ENCODE results near the gene PLCD3.

DNA sequence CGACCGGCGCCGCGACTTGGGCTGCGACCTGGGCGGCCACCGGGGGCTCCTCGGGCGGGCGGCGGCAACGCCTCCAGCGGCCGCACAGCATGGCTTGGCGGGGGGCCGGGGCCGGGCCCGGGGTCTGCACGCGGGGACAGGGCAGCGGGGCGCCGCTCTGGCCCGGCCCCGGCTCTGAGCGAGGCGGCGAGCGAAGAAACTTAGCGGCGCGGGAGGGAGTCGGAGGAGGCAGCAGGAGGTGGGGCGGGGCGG is at the start of gene PLCD3:
- TF ChIP-seq, protein P1, sequence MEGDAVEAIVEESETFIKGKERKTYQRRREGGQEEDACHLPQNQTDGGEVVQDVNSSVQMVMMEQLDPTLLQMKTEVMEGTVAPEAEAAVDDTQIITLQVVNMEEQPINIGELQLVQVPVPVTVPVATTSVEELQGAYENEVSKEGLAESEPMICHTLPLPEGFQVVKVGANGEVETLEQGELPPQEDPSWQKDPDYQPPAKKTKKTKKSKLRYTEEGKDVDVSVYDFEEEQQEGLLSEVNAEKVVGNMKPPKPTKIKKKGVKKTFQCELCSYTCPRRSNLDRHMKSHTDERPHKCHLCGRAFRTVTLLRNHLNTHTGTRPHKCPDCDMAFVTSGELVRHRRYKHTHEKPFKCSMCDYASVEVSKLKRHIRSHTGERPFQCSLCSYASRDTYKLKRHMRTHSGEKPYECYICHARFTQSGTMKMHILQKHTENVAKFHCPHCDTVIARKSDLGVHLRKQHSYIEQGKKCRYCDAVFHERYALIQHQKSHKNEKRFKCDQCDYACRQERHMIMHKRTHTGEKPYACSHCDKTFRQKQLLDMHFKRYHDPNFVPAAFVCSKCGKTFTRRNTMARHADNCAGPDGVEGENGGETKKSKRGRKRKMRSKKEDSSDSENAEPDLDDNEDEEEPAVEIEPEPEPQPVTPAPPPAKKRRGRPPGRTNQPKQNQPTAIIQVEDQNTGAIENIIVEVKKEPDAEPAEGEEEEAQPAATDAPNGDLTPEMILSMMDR (conservative IDR thresholded peaks at IDR 0.05 in 1 of 2, IDR thresholded peaks at IDR 0.05 in 1 of 2; ENCODE audit: low read depth in 1 of 2, low read length in 2 of 2), result no peak
- no peak for TF ChIP-seq EZH2 (IDR thresholded peaks at IDR 0.05; ENCODE audit: low read length, missing control alignments)
